GM10847 (cell line): ENCODE results near the gene CREBRF.

ENCODE experiments used
- POLR2A ChIP-seq: IDR thresholded peaks from 2 replicates; pipeline ENCODE4 v1.6.1; 2011; ENCODE audit not compliant: insufficient read length; ENCODE audit errors: extremely low read depth

CREBRF gene

DNA sequence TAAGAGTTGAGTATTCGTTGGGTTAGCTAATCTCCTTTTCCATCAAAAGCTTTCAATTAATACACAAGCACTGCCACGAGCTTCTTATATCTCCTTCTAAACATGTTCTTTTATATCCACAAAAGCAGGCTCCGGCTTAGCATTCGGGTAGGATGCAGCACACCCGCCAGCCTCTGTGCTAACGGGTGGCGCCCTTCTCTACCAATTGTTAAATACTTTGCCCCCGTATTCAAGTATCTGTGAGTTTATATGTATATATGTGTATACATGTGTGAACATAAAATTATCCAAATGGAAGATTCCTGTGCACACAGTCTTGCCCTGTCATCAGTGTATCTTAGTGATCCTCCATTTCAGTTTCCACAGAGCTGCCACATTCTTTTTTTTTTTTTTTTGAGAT, 116.0 kb downstream of the CREBRF start:
- no peak for TF ChIP-seq POLR2A

DNA sequence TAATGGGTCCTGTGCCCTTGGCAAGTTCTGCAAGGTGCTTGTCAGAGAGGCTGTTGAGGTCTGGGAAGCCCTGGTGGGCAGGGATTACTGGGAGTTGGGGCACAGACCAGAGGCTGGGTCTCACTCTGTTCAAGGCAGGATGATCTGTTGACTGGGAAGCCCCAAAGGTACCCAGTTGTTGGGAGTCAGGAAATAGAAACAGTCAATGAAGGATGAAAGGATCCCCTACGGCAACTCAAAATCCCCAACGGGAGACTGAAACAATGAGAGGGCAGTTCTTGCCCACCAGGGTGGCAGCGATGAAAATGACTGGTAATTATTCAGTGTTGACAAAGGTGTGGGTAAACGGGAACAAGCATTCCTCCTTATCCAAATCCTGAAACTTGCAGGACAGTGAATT, 119.4 kb downstream of the CREBRF start:
- no peak for TF ChIP-seq POLR2A

DNA sequence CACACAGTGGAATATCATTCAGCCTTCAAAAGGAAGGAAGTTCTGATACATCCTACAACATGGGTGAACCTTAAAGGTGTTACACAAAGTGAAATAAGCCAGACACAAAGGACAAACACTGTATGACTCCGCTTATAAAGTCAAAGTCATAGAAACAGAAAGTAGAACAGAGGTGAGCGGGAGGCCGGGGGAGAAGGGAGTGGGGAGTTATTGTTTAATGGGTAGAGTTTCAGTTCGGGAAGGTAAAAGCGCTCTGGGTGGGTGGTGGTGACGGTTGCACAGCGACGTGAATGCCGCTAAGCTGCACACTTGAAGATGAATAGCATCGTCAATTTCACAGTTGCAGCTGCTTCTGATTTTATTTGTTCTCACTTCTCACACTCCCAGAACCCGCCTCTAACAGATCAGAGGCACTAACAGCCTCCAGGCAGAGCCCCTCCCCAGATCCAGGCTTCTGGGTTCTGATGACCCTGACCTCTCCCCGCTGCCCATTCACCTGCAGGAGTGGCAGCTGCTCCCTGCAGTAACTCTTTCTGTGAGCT, 122.3 kb downstream of the CREBRF start:
- no peak for TF ChIP-seq POLR2A

DNA sequence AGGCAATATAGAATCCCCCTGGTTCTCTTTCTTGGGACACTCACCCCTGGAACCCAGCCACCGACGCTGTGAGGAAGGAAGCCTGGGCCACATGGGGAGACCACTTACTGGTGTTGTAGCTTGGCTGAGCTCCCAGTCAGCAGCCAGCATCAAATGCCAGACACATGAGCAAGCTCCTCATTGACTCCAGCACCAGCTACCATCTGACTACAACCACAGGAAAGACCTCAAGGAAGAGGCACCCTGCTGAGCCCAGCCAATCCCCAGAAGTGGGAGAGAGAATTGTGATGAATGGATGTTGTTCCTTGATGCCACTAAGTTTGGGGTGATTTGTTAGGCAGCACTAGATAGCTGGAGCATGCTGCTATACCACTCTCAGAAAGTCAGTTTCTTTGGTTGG, 124.2 kb downstream of the CREBRF start:
- TF ChIP-seq POLR2A, result no peak

DNA sequence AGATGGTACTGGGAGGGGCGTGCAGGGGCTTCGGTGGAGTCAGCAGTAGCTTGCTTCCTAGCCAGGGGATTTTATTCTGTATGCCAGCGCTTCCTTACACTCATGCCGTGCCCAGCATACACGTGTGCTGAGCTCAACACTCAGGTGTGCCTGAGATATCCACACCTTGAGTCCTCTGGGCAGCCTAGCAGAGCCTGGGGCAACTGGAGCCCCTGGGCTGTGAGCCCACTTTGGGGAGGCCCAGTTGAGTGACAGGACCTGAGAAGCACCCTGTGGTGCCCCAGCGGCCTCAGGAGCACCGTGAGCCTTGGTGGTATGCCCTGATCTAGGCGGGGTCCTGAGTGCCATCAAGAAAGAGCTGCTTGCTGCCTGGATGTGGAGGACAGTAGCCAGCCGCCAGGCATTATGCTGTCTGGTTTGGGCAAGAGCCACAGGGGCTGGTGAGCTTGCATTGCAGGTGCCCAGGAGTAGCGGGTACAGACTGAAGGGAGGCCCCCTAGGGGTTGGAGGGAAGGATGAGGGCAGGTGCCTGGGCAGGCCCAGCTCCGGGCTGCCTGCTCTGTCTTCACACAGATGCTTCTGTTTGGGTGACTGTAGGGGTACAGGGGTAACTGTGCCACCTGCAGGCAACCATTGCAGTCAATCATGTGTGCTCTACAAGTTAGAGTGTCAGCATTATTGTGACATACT, 131.0 kb downstream of the CREBRF start:
- no peak for TF ChIP-seq POLR2A

DNA sequence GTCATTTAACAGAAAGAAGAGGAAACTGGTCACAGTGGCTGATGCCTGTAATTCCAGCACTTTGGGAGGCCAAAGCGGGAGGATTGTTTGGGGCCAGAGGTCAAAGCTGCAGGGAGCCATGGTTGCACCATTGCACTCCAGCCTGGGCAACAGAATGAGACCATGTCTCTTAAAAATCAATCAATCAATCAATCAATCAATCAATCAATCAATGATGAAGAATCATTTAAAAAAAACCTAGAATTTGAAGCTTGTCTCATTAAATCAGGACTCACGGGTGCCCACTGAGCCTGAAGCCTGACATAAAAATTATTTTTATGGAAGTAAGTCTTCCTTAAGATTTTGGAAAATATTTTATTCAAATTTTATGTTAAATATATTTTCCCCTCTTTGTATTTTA, 132.1 kb downstream of the CREBRF start:
- TF ChIP-seq POLR2A, result no peak
